ENCODE measurements around the gene SEMA4F. TPM values are rescaled to one million over a fixed set of nuclear protein-coding genes. Genes with fewer than 3 reads are reported as not detected.

SEMA4F gene
- polyA plus RNA-seq, 2 of the 4 experiments (the other 2 are of a cell fraction), result 8.5 to 9.3 TPM

- no peaks in the 10 kb centered on the region for H3K9me3 ChIP-seq
- H3K4me3 ChIP-seq, result peak overlapping the region; percentile 47
- peak overlapping the region; percentile 86 for H3K4me2 ChIP-seq
- DNase-seq (ENCODE audit: low read depth in 1 of 2, low spot score in 1 of 2) (peak; percentile 81 to 82), FAIRE-seq (no peak), ATAC-seq (peak; percentile 90 to 97)
- peak overlapping the region; percentile 13 to 83; a peak in 4 of 6 replicates for H3K27ac ChIP-seq
- WGBS (ENCODE audit: missing lambda C conversion rate), result 2% methylated on average over 30 of the region's 56 CpGs
- no peaks in the 10 kb centered on the region for H3K4me1 ChIP-seq
- ChIA-PET CTCF (interaction anchor here (0.6 to 9.8 kb wide), 38 partner anchors 9 to 207 kb away, joined by 3 to 238 read pairs (median 5); partner anchors contain the start of gene HK2), POLR2A (no interaction called here)
- TF ChIP-seq EHF (CRISPR knock-in tag; IDR thresholded peaks at IDR 0.05) (no peak), KDM5A (IDR thresholded peaks at IDR 0.05) (no peak), HOXB5 (CRISPR knock-in tag; IDR thresholded peaks at IDR 0.05) (no peak), MAFK (IDR thresholded peaks at IDR 0.05; ENCODE audit: partially characterized antibody) (no peak), ESRRA (IDR thresholded peaks at IDR 0.05; ENCODE audit: borderline replicate concordance, low read length) (no peak), TP53 (CRISPR knock-in tag; IDR thresholded peaks at IDR 0.05) (no peak), EP300 (IDR thresholded peaks at IDR 0.05) (no peak), ZSCAN20 (CRISPR knock-in tag; IDR thresholded peaks at IDR 0.05) (no peak), USF2 (IDR thresholded peaks at IDR 0.05) (0 out of 2 replicates have a peak, but pooled peaks have one; percentile 4), MYC (IDR thresholded peaks at IDR 0.05; ENCODE audit: borderline replicate concordance, low read length) (no peak), RFX5 (IDR thresholded peaks at IDR 0.05) (no peak), RAD21 (conservative IDR thresholded peaks at IDR 0.05 in 1 of 2, IDR thresholded peaks at IDR 0.05 in 1 of 2) (peak; percentile 89 to 90), MAZ (IDR thresholded peaks at IDR 0.05; ENCODE audit: borderline replicate concordance, low read depth, low read length) (no peak), HMGXB4 (CRISPR knock-in tag; IDR thresholded peaks at IDR 0.05; ENCODE audit: borderline replicate concordance) (peak; percentile 58; the same call in 1 of the 2 replicates), SREBF2 (IDR thresholded peaks at IDR 0.05) (no peak), ZNF302 (CRISPR knock-in tag; IDR thresholded peaks at IDR 0.05) (no peak), ELK1 (IDR thresholded peaks at IDR 0.05; ENCODE audit: low read depth, low read length) (no peak), HOXA7 (CRISPR knock-in tag; IDR thresholded peaks at IDR 0.05) (no peak), RCOR1 (IDR thresholded peaks at IDR 0.05; ENCODE audit: low read depth, low read length) (no peak), TFCP2L1 (CRISPR knock-in tag; IDR thresholded peaks at IDR 0.05) (no peak), HDAC2 (IDR thresholded peaks at IDR 0.05) (no peak), FOSL2 (IDR thresholded peaks at IDR 0.05) (no peak), FOSL2 (CRISPR knock-in tag; IDR thresholded peaks at IDR 0.05) (no peak), FOSB (CRISPR knock-in tag; IDR thresholded peaks at IDR 0.05) (no peak), JUN (IDR thresholded peaks at IDR 0.05) (0 out of 5 replicates have a peak, but pooled peaks of 1 of the 2 experiments have one; percentile 19), PHF8 (IDR thresholded peaks at IDR 0.05; ENCODE audit: borderline replicate concordance, low read depth) (no peak), POLR2AphosphoS2 (conservative IDR thresholded peaks at IDR 0.05; ENCODE audit: low read length) (no peak), CBX2 (IDR thresholded peaks at IDR 0.05; ENCODE audit: borderline replicate concordance, low read depth) (no peak), POLR2A (IDR thresholded peaks at IDR 0.05; ENCODE audit: low read length) (no peak), NPAS2 (CRISPR knock-in tag; IDR thresholded peaks at IDR 0.05; ENCODE audit: borderline replicate concordance) (no peak), NR3C1 (IDR thresholded peaks at IDR 0.05) (no peak), CHD4 (IDR thresholded peaks at IDR 0.05; ENCODE audit: borderline replicate concordance) (no peak), CEBPB (IDR thresholded peaks at IDR 0.05) (no peak), ZFP36 (IDR thresholded peaks at IDR 0.05; ENCODE audit: borderline replicate concordance, partially characterized antibody) (no peak), CHD2 (IDR thresholded peaks at IDR 0.05; ENCODE audit: low read length, partially characterized antibody) (no peak), SMC3 (IDR thresholded peaks at IDR 0.05) (peak; percentile 97), HEYL (CRISPR knock-in tag; IDR thresholded peaks at IDR 0.05) (no peak)
- TF ChIP-seq, protein P1, sequence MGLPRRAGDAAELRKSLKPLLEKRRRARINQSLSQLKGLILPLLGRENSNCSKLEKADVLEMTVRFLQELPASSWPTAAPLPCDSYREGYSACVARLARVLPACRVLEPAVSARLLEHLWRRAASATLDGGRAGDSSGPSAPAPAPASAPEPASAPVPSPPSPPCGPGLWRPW (IDR thresholded peaks at IDR 0.05), result no peak
- TF ChIP-seq, protein P2, sequence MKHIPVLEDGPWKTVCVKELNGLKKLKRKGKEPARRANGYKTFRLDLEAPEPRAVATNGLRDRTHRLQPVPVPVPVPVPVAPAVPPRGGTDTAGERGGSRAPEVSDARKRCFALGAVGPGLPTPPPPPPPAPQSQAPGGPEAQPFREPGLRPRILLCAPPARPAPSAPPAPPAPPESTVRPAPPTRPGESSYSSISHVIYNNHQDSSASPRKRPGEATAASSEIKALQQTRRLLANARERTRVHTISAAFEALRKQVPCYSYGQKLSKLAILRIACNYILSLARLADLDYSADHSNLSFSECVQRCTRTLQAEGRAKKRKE (CRISPR knock-in tag; IDR thresholded peaks at IDR 0.05; ENCODE audit: low read depth), result no peak
Observed at GRCh38 chr2:74715081-74715791, 61.2 kb downstream of the SEMA4F start.
